ENCODE measurements around the gene TRIM72.
"Not testable (repeated sequence)": the region's sequence is repeated elsewhere in the genome, so short reads cannot be mapped to it uniquely, and the experiment has no call there.

TRIM72 gene

DNA sequence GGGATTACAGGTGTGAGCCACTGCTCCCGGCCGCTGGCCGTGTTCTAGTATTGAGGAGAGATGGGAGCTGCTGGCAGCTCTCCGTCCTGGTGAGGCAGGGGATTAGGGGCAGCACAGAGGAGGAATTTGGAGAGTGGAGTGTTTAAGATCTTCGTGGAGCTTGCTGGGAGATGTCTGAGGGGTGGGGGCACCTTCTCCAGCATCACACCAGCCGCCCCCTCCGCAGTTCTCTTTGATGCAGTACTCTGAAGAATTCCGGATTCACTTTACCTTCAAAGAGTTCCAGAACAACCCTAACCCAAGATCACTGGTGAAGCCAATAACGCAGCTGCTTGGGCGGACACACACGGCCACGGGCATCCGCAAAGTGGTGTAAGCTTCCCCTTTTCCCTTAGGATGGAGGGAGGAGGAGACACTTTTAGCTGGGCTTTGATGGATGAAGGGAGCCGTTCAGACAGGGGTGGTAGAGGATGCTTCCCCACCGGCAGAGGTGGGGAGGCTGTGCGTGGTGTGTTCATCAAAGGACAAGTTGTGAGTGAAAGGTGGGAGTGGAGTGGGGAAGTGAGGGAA is 57.8 kb downstream of the TRIM72 start:
- TF ChIP-seq, protein P1, sequence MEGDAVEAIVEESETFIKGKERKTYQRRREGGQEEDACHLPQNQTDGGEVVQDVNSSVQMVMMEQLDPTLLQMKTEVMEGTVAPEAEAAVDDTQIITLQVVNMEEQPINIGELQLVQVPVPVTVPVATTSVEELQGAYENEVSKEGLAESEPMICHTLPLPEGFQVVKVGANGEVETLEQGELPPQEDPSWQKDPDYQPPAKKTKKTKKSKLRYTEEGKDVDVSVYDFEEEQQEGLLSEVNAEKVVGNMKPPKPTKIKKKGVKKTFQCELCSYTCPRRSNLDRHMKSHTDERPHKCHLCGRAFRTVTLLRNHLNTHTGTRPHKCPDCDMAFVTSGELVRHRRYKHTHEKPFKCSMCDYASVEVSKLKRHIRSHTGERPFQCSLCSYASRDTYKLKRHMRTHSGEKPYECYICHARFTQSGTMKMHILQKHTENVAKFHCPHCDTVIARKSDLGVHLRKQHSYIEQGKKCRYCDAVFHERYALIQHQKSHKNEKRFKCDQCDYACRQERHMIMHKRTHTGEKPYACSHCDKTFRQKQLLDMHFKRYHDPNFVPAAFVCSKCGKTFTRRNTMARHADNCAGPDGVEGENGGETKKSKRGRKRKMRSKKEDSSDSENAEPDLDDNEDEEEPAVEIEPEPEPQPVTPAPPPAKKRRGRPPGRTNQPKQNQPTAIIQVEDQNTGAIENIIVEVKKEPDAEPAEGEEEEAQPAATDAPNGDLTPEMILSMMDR (IDR thresholded peaks at IDR 0.05; ENCODE audit: low read depth, low read length) = no peak
- no peak overlapping the region for H3K4me3 ChIP-seq (ENCODE audit: low read depth, low read length)

DNA sequence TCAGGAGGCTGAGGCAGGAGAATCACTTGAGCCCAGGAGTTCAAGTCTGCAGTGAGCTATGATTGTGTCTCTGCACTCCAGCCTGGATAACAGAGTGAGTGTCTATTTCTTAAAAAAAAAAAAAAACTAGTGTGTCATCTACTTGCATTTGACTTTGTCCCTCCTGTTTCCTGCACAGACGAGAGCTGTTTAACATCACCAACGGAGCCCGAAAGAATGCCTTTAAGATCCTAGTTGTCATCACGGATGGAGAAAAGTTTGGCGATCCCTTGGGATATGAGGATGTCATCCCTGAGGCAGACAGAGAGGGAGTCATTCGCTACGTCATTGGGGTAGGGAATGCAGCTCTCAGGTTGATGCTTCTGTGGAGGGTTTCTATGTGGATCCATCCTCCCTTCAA is 59.3 kb downstream of the TRIM72 start:
- H3K4me3 ChIP-seq (ENCODE audit: low read depth, low read length) = no peak overlapping the region
- TF ChIP-seq, protein P1 (IDR thresholded peaks at IDR 0.05; ENCODE audit: low read depth, low read length) = no peak

DNA sequence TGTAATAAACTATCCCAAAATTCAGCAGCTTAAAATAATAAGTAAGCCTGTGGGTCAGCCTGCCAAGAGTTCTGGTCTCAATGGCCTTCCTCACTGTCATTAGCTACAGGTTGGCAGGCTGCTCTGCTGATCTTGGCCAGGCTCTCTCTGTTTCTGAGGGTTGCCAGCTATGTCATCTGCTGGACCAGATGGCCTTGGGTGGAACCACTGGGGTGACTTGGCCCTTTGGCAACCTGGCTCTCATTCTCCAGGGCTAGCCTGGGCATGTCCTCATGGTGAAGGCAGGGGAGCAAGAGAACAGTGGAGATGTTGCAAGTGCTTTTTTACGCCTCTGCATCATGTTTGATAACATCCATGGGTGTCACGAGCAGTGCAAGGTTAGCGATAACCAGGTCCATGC is 59.8 kb downstream of the TRIM72 start:
- H3K4me3 ChIP-seq (ENCODE audit: low read depth, low read length) = no peak overlapping the region
- TF ChIP-seq, protein P1 (IDR thresholded peaks at IDR 0.05; ENCODE audit: low read depth, low read length) = no peak

DNA sequence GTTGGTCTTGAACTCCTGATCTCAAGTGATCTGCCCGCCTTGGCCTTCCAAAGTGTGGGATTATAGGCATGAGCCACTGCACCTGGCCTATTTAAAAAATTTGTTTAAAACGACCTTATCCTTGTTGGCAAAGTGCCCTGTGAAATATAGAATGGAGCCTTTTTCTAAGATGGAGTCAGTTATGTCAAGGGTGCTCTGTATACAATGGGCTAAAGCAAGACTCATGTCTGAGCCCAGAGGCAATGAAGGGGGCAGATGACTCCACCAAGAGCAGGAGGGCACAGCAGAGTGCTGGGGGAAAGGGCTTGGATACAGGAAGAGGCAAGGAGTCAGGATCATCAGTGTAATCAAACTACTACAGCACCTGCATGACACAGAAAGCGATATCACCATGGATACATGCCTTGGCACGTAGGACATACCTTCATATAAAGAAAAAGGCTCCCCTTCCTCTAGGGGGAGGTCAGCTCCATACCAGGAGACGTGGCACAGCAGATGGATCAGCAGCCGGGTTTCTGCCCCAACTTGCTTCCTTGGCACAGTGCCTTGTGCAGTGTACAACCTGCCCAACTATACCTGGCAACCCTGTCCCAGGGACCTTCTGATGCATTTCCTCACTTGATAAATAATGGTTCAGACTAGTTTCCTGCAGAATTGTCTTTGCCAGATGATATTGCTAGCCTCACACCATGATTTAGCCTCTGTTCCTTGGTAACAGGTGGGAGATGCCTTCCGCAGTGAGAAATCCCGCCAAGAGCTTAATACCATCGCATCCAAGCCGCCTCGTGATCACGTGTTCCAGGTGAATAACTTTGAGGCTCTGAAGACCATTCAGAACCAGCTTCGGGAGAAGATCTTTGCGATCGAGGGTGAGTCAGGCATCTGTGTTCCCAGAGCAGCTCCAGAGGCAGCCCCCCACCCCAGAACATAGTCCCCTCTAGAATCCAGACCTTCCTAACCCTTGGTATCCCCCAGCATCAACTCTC is 61.2 kb downstream of the TRIM72 start:
- TF ChIP-seq, protein P1 (IDR thresholded peaks at IDR 0.05; ENCODE audit: low read depth, low read length) = no peak
- no peak overlapping the region for H3K4me3 ChIP-seq (ENCODE audit: low read depth, low read length)

DNA sequence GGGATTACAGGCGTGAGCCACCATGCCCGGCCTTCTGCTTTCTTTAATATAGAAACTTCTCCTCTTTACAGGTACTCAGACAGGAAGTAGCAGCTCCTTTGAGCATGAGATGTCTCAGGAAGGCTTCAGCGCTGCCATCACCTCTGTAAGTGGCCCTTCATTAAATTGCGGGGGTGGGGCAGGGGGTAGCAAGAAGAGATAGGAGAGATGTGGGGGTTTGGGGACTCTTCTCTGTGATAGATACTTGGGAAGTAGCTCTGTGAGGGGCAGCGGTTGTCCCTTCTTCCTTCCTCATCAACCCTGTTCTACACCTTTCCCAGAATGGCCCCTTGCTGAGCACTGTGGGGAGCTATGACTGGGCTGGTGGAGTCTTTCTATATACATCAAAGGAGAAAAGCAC is 62.7 kb downstream of the TRIM72 start:
- TF ChIP-seq, protein P1 (IDR thresholded peaks at IDR 0.05; ENCODE audit: low read depth, low read length) = no peak

DNA sequence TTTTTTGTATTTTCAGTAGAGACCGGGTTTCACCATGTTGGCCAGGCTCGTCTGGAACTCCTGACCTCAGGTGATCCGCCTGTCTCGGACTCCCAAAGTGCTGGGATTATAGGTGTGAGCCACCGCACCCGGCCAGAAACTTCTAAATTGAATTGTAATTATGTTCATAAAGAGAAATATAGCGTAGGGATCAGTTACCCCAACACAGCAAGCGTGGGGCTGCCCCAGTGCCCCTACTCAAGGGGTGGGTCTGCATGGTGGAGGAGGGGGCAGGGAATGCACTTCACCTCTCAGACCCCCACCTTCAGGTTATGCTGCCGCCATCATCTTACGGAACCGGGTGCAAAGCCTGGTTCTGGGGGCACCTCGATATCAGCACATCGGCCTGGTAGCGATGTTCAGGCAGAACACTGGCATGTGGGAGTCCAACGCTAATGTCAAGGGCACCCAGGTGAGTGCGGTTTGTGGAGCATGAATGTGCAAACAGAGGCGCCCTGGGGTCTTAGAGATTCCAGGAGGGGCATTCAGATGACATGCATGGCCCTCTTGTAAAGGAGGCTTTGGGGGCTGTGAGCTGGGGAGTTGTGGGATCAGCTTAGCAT is 63.8 kb downstream of the TRIM72 start:
- H3K4me3 ChIP-seq (ENCODE audit: low read depth, low read length) = no peak overlapping the region
- TF ChIP-seq, protein P1 (IDR thresholded peaks at IDR 0.05; ENCODE audit: low read depth, low read length) = no peak

More for the DNA sequence above, 62.7 kb downstream of the TRIM72 start:
- no peak overlapping the region for H3K4me3 ChIP-seq (ENCODE audit: low read depth, low read length)

DNA sequence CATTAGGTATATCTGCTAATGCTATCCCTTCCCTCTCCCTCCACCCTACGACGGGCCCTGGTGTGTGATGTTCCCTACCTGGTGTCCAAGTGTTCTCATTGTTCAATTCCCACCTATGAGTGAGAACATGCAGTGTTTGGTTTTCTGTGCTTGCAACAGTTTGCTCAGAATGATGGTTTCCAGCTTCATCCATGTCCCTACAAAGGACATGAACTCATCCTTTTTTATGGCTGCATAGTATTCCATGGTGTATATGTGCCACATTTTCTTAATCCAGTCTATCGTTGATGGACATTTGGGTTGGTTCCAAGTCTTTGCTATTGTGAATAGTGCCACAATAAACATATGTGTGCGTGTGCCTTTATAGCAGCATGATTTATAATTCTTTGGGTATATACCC is 64.9 kb downstream of the TRIM72 start:
- not testable (repeated sequence) for H3K4me3 ChIP-seq (ENCODE audit: low read depth, low read length)
